Lung (tissue), 12 donors: ENCODE results near the gene PLPPR3. TPM values are rescaled to one million over a fixed set of nuclear protein-coding genes. Genes with fewer than 3 reads are reported as not detected.
A peak's percentile ranks its signal among the peaks of the same experiment; 100 is the strongest.

ENCODE experiments used
- ATAC-seq: fragments of 200-7000 bp; cut with Tn5 transposase; one replicate; pipeline ENCODE4 v1.9.1; 2020; ENCODE audit warnings: moderate number of reproducible peaks; ENCODE audit not compliant: insufficient read depth, low FRiP score
- DNase-seq, 3 donors: peaks; one replicate each; pipeline ENCODE4 v3.0.0-alpha.2; 2013 to 2017
- H3K27ac ChIP-seq, 2 donors: one replicate each; pipeline ENCODE4 v1.5.1; 2013; ENCODE audit warnings: mild to moderate bottlenecking in 2 of 2, moderate library complexity in 2 of 2, control low read depth in 1 of 2, inconsistent platforms in 1 of 2, low read depth in 1 of 2, low read length in 1 of 2
- H3K27me3 ChIP-seq, 3 donors: one replicate each; pipeline ENCODE4 v1.5.1; 2013; ENCODE audit warnings: low read length in 2 of 3; ENCODE audit not compliant: control insufficient read depth in 3 of 3, insufficient read depth in 3 of 3
- H3K36me3 ChIP-seq, 4 donors: one replicate each; pipeline ENCODE4 v1.5.1; 2013; ENCODE audit warnings: low read length in 4 of 4, mild to moderate bottlenecking in 1 of 4, moderate library complexity in 1 of 4; ENCODE audit not compliant: control insufficient read depth in 4 of 4, insufficient read depth in 4 of 4
- H3K4me1 ChIP-seq, 5 donors: one replicate each; pipeline ENCODE4 v1.5.1; 2013; ENCODE audit warnings: low read length in 5 of 5, mild to moderate bottlenecking in 2 of 5, moderate library complexity in 1 of 5; ENCODE audit not compliant: control insufficient read depth in 5 of 5, insufficient read depth in 5 of 5
- H3K4me3 ChIP-seq: one replicate; pipeline ENCODE4 v1.5.1; 2013; ENCODE audit warnings: mild to moderate bottlenecking, control low read depth, moderate library complexity
- H3K9ac ChIP-seq, 2 donors: one replicate each; pipeline ENCODE4 v1.5.1; 2013; ENCODE audit warnings: low read length in 2 of 2, control low read depth in 1 of 2; ENCODE audit not compliant: insufficient read depth in 1 of 2
- H3K9me3 ChIP-seq, 4 donors: one replicate each; pipeline ENCODE4 v1.5.1; 2013; ENCODE audit warnings: low read length in 3 of 4, mild to moderate bottlenecking in 1 of 4, moderate library complexity in 1 of 4; ENCODE audit not compliant: control insufficient read depth in 4 of 4, insufficient read depth in 3 of 4
- CTCF ChIP-seq: IDR thresholded peaks from 2 replicates; pipeline ENCODE4 v1.5.1; 2012; ENCODE audit warnings: mild to moderate bottlenecking; ENCODE audit errors: control extremely low read depth, extremely low read depth
- WGBS, 2 donors: extraction: QIAGEN DNeasy Blood & Tissue Kit; methylation state at CpG; one replicate each; pipeline ENCODE4 v1.1.7; 2013; 5-methylcytosine and 5-hydroxymethylcytosine counted together
- polyA plus RNA-seq, 2 donors: library from polyadenylated mRNA; stranded (reverse); fragments of 200-250 nt; gene quantifications; one replicate each; pipeline ENCODE4 v1.2.1, GENCODE V29; 2013
- total RNA-seq, 2 donors: library from RNA; depleted of rRNA in 1 of 2; stranded (reverse); fragments of >200 nt in 1 of 2; gene quantifications; one replicate each; pipeline ENCODE4 v1.2.1, GENCODE V29; 2014 to 2021
- donor health status: control.
- donor health status: control.
- donor health status: Bipolar disorder and iron deficiency.
- donor health status: healthy.
- donor health status: DM: yes; HTN: yes; CAD: no.

Gene PLPPR3
- total and polyA plus RNA-seq, 4 donors = 0.91 to 14.1 (median 6.1) TPM

- Histone ChIP-seq H3K36me3 (no peaks in the 10 kb centered on the region), H3K4me3 (no peak overlapping the region), H3K4me1 (peaks cover 0 to 4% (median 3%) of the 10 kb centered on the region in 5 donors), H3K9me3 (no peaks in the 10 kb centered on the region), H3K27me3 (peaks cover 0 to 4% (median 0%) of the 10 kb centered on the region in 3 donors), H3K9ac (no peak overlapping the region), H3K27ac (no peak overlapping the region)
- TF ChIP-seq CTCF = no peak
- DNase-seq = peak in 2 of 3 donors; percentile 60 to 66
- ATAC-seq = no peak
- 64 to 71% methylated on average over 19 of the region's 19 CpGs for WGBS, 2 donors
Measured at GRCh38 chr19:825897-826644, 4.3 kb upstream of the PLPPR3 start.

GRCh38 chr19:824885-825284 is 3.1 kb upstream of the PLPPR3 start:
- peaks cover 0 to 4% (median 0%) of the 10 kb centered on the region in 3 donors for H3K27me3 ChIP-seq
- no peak for ATAC-seq
- no peak overlapping the region for H3K27ac ChIP-seq
- TF ChIP-seq CTCF = no peak
- peaks cover 0 to 4% (median 3%) of the 10 kb centered on the region in 5 donors for H3K4me1 ChIP-seq
- no peak overlapping the region for H3K4me3 ChIP-seq
- no peaks in the 10 kb centered on the region for H3K36me3 ChIP-seq
- no peaks in the 10 kb centered on the region for H3K9me3 ChIP-seq
- WGBS, 2 donors = 43 to 66% methylated on average over 15 of the region's 15 CpGs
- no peak for DNase-seq
- H3K9ac ChIP-seq = no peak overlapping the region

- Histone ChIP-seq H3K27me3 (peaks cover 0 to 4% (median 0%) of the 10 kb centered on the region in 3 donors), H3K9ac (no peak overlapping the region), H3K36me3 (no peaks in the 10 kb centered on the region), H3K4me1 (peaks cover 0 to 4% (median 3%) of the 10 kb centered on the region in 5 donors), H3K27ac (no peak overlapping the region), H3K9me3 (no peaks in the 10 kb centered on the region), H3K4me3 (no peak overlapping the region)
- ATAC-seq (no peak), DNase-seq (no peak)
- WGBS, 2 donors = 21 to 41% methylated on average over 12 of the region's 12 CpGs
- no peak for TF ChIP-seq CTCF
Measured at GRCh38 chr19:823565-824121, 1.9 kb upstream of the PLPPR3 start.
